GM12878 (cell line): ENCODE results near the gene SETD1B. TPM values are rescaled to one million over a fixed set of nuclear protein-coding genes. Genes with fewer than 3 reads are reported as not detected.

Experiments used
- ATF7 ChIP-seq: fragments of 450-650 bp; IDR thresholded peaks from 2 replicates; pipeline ENCODE4 v1.6.1; 2016; ENCODE audit warnings: low read depth, mild to moderate bottlenecking
- BACH1 ChIP-seq: fragments of 450-650 bp; IDR thresholded peaks from 2 replicates; pipeline ENCODE4 v1.6.1; 2017; ENCODE audit warnings: mild to moderate bottlenecking, borderline replicate concordance
- DPF2 ChIP-seq: fragments of 450-650 bp; IDR thresholded peaks from 2 replicates; pipeline ENCODE4 v1.6.1; 2017; ENCODE audit warnings: mild to moderate bottlenecking
- EGR1 ChIP-seq, 2 experiments: IDR thresholded peaks; 1 replicate in 1 of 2; 2 replicates in 1 of 2; pipeline ENCODE4 v1.6.1; 2011 to 2012; ENCODE audit warnings: low read depth in 2 of 2, low read length in 2 of 2, borderline replicate concordance in 1 of 2, mild to moderate bottlenecking in 1 of 2, moderate library complexity in 1 of 2
- GATAD2B ChIP-seq: fragments of 450-650 bp; conservative IDR thresholded peaks from 2 replicates; pipeline ENCODE4 v1.6.1; 2017; ENCODE audit warnings: low read depth, mild to moderate bottlenecking, moderate library complexity
- HDAC6 ChIP-seq: fragments of 200-600 bp; sonication (generic); IDR thresholded peaks from one replicate; pipeline ENCODE4 v1.8.0; 2017; ENCODE audit warnings: antibody characterized with exemption; ENCODE audit not compliant: unreplicated experiment
- IKZF1 ChIP-seq: fragments of 450-650 bp; conservative IDR thresholded peaks from 2 replicates; pipeline ENCODE4 v1.6.1; 2017; ENCODE audit warnings: antibody characterized with exemption, mild to moderate bottlenecking
- KLF5 ChIP-seq: fragments of 450-650 bp; IDR thresholded peaks from 2 replicates; pipeline ENCODE4 v1.6.1; 2014; ENCODE audit warnings: mild to moderate bottlenecking; ENCODE audit not compliant: partially characterized antibody
- NR2F1 ChIP-seq: fragments of 450-650 bp; conservative IDR thresholded peaks from 2 replicates; pipeline ENCODE4 v1.6.1; 2017; ENCODE audit warnings: mild to moderate bottlenecking
- POLR2A ChIP-seq: IDR thresholded peaks from 2 replicates; pipeline ENCODE4 v1.6.1; 2011; ENCODE audit warnings: low read depth, mild to moderate bottlenecking, low read length
- POU2F2 ChIP-seq: IDR thresholded peaks from 3 replicates; pipeline ENCODE4 v1.6.1; 2011; ENCODE audit warnings: low read depth, mild to moderate bottlenecking, low read length, borderline replicate concordance
- SIN3A ChIP-seq: IDR thresholded peaks from 2 replicates; pipeline ENCODE4 v1.6.1; 2012; ENCODE audit warnings: low read depth, low read length, improper control_type of control experiment
- SMAD5 ChIP-seq: IDR thresholded peaks from 2 replicates; pipeline ENCODE4 v1.6.1; 2016; ENCODE audit warnings: antibody characterized with exemption, low read depth
- SP1 ChIP-seq: IDR thresholded peaks from one replicate; pipeline ENCODE4 v1.6.1; 2011; ENCODE audit warnings: low read depth, low read length
- TCF12 ChIP-seq: IDR thresholded peaks from 2 replicates; pipeline ENCODE4 v1.6.1; 2011; ENCODE audit warnings: low read depth, mild to moderate bottlenecking, low read length
- YY1 ChIP-seq: IDR thresholded peaks from 2 replicates; pipeline ENCODE4 v1.6.1; 2011; ENCODE audit warnings: low read depth, mild to moderate bottlenecking, low read length
- ZNF207 ChIP-seq: fragments of 450-650 bp; IDR thresholded peaks from 2 replicates; pipeline ENCODE4 v1.6.1; 2014; ENCODE audit warnings: antibody characterized with exemption, mild to moderate bottlenecking, borderline replicate concordance
- ZNF24 ChIP-seq: fragments of 450-650 bp; IDR thresholded peaks from 2 replicates; pipeline ENCODE4 v1.6.1; 2017; ENCODE audit warnings: antibody characterized with exemption, mild to moderate bottlenecking
- polyA plus RNA-seq, 11 experiments: library from polyadenylated mRNA; depleted of rRNA in 4 of 11; unstranded in 6 of 11; stranded (reverse) in 5 of 11; fragments of >200 nt; fragmentation: Nextera tagmentation in 4 of 11; fragmentation: Illumina TruSeq in 1 of 11; extraction: Ambion mirVana in 4 of 11; extraction: Trizol in 1 of 11; gene quantifications; 1 replicate in 1 of 11; 2 replicates in 10 of 11; pipeline versions ENCODE4 v1.2.1 to v1.2.3, GENCODE V29; 2011 to 2016; ENCODE audit warnings: inconsistent platforms in 2 of 11, missing spikeins in 2 of 11, low read depth in 1 of 11
- total RNA-seq, 4 experiments: library from RNA; depleted of rRNA in 3 of 4; stranded (reverse); fragments of >200 nt in 3 of 4; fragmentation: Illumina TruSeq in 1 of 4; extraction: Trizol in 1 of 4; gene quantifications; 2 replicates each; pipeline versions ENCODE4 v1.2.1 to v1.2.3, GENCODE V29; 2013 to 2021
- TF ChIP-seq, protein P1 (sequence below): fragments of 450-650 bp; IDR thresholded peaks from 2 replicates; pipeline ENCODE4 v1.6.1; 2018; ENCODE audit warnings: borderline replicate concordance, mild to moderate bottlenecking; ENCODE audit not compliant: partially characterized antibody
- TF ChIP-seq, protein P2 (sequence below): fragments of 450-650 bp; IDR thresholded peaks from 2 replicates; pipeline ENCODE4 v1.6.1; 2017; ENCODE audit warnings: mild to moderate bottlenecking, moderate library complexity
- TF ChIP-seq, protein P3 (sequence below): IDR thresholded peaks from 2 replicates; pipeline ENCODE4 v1.6.1; 2012; ENCODE audit warnings: low read length, inconsistent platforms
- TF ChIP-seq, protein P4 (sequence below): fragments of 150-350 bp; IDR thresholded peaks from 2 replicates; pipeline ENCODE4 v1.6.1; 2014; ENCODE audit warnings: mild to moderate bottlenecking, low read depth, low read length

The SETD1B gene
- total and polyA plus RNA-seq, 10 of the 15 experiments (the other 5 are each of a cell fraction or from before 2014, with no cell fraction given): 0.50 to 17.3 (median 1.6) TPM

DNA sequence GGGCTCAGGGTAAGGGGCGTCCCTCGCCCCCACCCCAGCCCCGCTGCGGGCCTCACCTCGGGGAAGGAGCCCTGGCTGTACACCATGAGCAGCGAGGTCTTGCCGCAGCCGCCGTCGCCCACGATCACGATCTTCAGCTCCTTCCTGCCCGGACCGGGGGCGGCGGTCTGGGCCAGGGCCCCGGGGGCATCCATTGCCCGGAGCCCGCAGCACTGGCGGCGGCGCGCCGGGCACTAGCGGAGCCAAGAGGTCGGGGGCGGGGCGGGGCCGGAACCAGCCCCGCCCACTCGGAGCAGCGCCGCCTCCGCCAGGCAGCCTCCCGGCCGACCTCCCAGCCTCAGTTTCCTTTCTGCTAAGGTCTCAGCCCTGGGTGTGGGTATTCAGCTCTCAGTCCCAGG lies 10.4 kb upstream of the SETD1B start, which contains the start of gene RHOF (continued):
- peak; percentile 60; the same call in 1 of the 2 replicates for TF ChIP-seq ZNF24
- TF ChIP-seq KLF5: peak; percentile 50
- peak; percentile 13; the same call in 1 of the 2 replicates for TF ChIP-seq GATAD2B
- TF ChIP-seq, protein P1, sequence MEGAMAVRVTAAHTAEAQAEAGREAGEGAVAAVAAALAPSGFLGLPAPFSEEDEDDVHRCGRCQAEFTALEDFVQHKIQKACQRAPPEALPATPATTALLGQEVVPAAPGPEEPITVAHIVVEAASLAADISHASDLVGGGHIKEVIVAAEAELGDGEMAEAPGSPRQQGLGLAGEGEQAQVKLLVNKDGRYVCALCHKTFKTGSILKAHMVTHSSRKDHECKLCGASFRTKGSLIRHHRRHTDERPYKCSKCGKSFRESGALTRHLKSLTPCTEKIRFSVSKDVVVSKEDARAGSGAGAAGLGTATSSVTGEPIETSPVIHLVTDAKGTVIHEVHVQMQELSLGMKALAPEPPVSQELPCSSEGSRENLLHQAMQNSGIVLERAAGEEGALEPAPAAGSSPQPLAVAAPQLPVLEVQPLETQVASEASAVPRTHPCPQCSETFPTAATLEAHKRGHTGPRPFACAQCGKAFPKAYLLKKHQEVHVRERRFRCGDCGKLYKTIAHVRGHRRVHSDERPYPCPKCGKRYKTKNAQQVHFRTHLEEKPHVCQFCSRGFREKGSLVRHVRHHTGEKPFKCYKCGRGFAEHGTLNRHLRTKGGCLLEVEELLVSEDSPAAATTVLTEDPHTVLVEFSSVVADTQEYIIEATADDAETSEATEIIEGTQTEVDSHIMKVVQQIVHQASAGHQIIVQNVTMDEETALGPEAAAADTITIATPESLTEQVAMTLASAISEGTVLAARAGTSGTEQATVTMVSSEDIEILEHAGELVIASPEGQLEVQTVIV: no peak
- TF ChIP-seq YY1: peak; percentile 74; the same call in 1 of the 2 replicates
- TF ChIP-seq SMAD5: 0 out of 2 replicates have a peak, but pooled peaks have one; percentile 12
- 0 out of 2 replicates have a peak, but pooled peaks have one; percentile 41 for TF ChIP-seq TCF12
- TF ChIP-seq, protein P2, sequence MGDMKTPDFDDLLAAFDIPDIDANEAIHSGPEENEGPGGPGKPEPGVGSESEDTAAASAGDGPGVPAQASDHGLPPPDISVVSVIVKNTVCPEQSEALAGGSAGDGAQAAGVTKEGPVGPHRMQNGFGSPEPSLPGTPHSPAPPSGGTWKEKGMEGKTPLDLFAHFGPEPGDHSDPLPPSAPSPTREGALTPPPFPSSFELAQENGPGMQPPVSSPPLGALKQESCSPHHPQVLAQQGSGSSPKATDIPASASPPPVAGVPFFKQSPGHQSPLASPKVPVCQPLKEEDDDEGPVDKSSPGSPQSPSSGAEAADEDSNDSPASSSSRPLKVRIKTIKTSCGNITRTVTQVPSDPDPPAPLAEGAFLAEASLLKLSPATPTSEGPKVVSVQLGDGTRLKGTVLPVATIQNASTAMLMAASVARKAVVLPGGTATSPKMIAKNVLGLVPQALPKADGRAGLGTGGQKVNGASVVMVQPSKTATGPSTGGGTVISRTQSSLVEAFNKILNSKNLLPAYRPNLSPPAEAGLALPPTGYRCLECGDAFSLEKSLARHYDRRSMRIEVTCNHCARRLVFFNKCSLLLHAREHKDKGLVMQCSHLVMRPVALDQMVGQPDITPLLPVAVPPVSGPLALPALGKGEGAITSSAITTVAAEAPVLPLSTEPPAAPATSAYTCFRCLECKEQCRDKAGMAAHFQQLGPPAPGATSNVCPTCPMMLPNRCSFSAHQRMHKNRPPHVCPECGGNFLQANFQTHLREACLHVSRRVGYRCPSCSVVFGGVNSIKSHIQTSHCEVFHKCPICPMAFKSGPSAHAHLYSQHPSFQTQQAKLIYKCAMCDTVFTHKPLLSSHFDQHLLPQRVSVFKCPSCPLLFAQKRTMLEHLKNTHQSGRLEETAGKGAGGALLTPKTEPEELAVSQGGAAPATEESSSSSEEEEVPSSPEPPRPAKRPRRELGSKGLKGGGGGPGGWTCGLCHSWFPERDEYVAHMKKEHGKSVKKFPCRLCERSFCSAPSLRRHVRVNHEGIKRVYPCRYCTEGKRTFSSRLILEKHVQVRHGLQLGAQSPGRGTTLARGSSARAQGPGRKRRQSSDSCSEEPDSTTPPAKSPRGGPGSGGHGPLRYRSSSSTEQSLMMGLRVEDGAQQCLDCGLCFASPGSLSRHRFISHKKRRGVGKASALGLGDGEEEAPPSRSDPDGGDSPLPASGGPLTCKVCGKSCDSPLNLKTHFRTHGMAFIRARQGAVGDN: peak; percentile 18; the same call in 1 of the 2 replicates
- TF ChIP-seq SP1: no peak
- TF ChIP-seq NR2F1: peak; percentile 75
- TF ChIP-seq BACH1: no peak
- TF ChIP-seq, protein P3, sequence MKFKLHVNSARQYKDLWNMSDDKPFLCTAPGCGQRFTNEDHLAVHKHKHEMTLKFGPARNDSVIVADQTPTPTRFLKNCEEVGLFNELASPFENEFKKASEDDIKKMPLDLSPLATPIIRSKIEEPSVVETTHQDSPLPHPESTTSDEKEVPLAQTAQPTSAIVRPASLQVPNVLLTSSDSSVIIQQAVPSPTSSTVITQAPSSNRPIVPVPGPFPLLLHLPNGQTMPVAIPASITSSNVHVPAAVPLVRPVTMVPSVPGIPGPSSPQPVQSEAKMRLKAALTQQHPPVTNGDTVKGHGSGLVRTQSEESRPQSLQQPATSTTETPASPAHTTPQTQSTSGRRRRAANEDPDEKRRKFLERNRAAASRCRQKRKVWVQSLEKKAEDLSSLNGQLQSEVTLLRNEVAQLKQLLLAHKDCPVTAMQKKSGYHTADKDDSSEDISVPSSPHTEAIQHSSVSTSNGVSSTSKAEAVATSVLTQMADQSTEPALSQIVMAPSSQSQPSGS: no peak
- TF ChIP-seq ZNF207: no peak
- no peak for TF ChIP-seq SIN3A
- peak; percentile 71 for TF ChIP-seq POLR2A
- TF ChIP-seq, protein P4, sequence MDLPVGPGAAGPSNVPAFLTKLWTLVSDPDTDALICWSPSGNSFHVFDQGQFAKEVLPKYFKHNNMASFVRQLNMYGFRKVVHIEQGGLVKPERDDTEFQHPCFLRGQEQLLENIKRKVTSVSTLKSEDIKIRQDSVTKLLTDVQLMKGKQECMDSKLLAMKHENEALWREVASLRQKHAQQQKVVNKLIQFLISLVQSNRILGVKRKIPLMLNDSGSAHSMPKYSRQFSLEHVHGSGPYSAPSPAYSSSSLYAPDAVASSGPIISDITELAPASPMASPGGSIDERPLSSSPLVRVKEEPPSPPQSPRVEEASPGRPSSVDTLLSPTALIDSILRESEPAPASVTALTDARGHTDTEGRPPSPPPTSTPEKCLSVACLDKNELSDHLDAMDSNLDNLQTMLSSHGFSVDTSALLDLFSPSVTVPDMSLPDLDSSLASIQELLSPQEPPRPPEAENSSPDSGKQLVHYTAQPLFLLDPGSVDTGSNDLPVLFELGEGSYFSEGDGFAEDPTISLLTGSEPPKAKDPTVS: no peak
- peak; percentile 47; the same call in 2 of the 3 replicates for TF ChIP-seq POU2F2
- TF ChIP-seq EGR1 (IDR thresholded peaks at IDR 0.05; ENCODE audit: borderline replicate concordance in 1 of 2, low read depth in 2 of 2, low read length in 2 of 2): peak in 1 of 2 experiments; percentile 66; a peak in 2 of 3 replicates
- TF ChIP-seq IKZF1: 0 out of 2 replicates have a peak, but pooled peaks have one; percentile 1
- TF ChIP-seq ATF7: no peak
- peak; percentile 48 for TF ChIP-seq DPF2
- no peak for TF ChIP-seq HDAC6
